Measurements from ENCODE around the gene RGMA.
A peak's percentile ranks its signal among the peaks of the same experiment; 100 is the strongest.
"Not testable (repeated sequence)": the region's sequence is repeated elsewhere in the genome, so short reads cannot be mapped to it uniquely, and the experiment has no call there.

Gene RGMA

DNA sequence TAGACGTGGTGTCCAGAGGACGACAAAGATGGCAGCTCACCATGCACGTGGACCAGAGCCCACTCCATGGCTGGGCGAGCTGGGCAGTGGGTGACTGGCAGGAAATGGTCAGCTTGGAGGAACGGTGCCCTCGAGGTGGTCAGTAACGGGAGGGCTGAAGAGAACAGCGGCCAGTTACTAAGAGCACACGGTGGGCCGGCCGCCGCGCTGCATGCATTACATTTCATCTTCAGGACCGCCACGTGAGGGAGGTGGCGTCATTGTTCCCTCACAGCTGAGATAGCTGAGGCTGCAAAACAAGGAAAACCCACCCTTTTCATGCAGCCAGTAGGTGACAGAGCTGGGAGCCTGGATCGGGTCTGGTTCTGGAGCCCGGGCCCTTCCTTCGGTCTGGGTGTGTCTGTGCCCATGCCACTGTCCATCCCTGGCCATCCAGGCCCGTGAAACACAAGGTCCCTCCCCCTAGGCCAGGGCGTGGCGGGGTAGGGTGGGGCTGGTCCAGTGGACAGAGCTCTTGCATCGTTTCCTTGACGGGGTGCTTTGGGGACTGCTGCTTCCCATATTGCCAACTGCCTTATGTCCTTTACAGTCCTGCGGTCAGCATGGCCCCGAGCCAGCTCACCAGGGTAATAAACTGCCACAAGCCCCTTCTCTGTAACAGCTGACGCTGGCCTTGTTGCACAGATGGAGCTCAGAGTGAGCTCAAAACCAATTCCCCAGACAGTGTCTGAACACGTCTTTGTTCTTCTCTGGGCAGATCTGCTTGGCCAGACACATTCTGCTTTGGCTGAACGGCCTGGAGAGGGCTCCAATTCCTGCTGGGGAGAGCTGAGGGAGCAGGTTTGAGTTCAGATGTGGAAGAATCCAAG, 51.8 kb downstream of the RGMA start:
- H3K4me3 ChIP-seq (ENCODE audit: low read depth, low read length): no peak overlapping the region
- TF ChIP-seq POLR2A (IDR thresholded peaks at IDR 0.05; ENCODE audit: extremely low read depth, insufficient read length) (no peak), MYC (IDR thresholded peaks at IDR 0.05; ENCODE audit: low read depth, low read length) (peak; percentile 89)
- TF ChIP-seq, protein P1, sequence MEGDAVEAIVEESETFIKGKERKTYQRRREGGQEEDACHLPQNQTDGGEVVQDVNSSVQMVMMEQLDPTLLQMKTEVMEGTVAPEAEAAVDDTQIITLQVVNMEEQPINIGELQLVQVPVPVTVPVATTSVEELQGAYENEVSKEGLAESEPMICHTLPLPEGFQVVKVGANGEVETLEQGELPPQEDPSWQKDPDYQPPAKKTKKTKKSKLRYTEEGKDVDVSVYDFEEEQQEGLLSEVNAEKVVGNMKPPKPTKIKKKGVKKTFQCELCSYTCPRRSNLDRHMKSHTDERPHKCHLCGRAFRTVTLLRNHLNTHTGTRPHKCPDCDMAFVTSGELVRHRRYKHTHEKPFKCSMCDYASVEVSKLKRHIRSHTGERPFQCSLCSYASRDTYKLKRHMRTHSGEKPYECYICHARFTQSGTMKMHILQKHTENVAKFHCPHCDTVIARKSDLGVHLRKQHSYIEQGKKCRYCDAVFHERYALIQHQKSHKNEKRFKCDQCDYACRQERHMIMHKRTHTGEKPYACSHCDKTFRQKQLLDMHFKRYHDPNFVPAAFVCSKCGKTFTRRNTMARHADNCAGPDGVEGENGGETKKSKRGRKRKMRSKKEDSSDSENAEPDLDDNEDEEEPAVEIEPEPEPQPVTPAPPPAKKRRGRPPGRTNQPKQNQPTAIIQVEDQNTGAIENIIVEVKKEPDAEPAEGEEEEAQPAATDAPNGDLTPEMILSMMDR (IDR thresholded peaks at IDR 0.05; ENCODE audit: low read depth, low read length): peak; percentile 29
- TF ChIP-seq, protein P2, sequence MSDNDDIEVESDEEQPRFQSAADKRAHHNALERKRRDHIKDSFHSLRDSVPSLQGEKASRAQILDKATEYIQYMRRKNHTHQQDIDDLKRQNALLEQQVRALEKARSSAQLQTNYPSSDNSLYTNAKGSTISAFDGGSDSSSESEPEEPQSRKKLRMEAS (IDR thresholded peaks at IDR 0.05; ENCODE audit: low read depth, low read length): peak; percentile 45
- peak; percentile 99 for DNase-seq (ENCODE audit: low read depth)

DNA sequence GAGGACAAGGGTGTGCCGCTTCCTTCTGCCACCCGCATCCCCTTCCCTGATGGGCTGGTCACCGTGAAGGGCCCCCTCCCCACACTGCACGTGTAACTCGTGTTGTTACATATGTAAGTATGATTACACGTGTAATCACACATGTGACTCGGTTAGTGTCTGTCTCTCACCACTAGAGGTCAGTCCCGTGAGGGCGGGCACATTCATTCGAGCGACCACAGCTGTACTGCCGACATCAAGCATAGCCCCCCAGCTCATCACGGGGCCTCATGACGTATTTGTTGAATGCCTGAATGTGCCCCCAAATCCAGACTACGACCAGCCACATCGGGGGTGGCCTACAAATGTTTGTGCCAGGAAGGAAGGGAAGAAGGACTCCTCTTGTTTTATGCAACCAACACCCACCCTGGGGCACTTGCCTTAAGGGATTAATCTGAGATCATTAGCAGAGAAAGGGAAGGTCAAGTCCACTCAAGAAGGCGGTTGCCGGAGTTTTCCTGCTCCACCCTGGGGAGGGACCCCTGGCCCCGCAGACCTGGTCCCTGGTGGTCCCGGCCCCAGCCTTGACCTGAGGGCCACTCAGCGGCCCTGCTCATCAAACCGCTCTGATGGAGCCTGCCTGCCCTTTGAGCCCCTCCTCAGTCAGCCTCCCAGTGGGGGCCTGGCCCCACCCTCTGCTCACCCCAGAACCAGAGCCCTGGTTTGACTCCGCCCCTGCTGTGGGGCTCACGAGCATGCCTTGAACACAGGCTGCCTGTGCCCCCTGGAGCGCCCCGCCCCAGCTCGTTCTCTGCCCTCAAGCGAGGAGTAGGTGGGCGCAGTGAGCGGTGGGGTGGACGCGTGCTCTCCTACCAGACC, 52.8 kb downstream of the RGMA start:
- TF ChIP-seq, protein P2 (IDR thresholded peaks at IDR 0.05; ENCODE audit: low read depth, low read length): peak; percentile 99
- TF ChIP-seq POLR2A (IDR thresholded peaks at IDR 0.05; ENCODE audit: extremely low read depth, insufficient read length) (no peak), MYC (IDR thresholded peaks at IDR 0.05; ENCODE audit: low read depth, low read length) (peak; percentile 89)
- TF ChIP-seq, protein P1 (IDR thresholded peaks at IDR 0.05; ENCODE audit: low read depth, low read length): peak; percentile 63
- peak; percentile 82 for DNase-seq (ENCODE audit: low read depth)
- no peak overlapping the region for H3K4me3 ChIP-seq (ENCODE audit: low read depth, low read length)

DNA sequence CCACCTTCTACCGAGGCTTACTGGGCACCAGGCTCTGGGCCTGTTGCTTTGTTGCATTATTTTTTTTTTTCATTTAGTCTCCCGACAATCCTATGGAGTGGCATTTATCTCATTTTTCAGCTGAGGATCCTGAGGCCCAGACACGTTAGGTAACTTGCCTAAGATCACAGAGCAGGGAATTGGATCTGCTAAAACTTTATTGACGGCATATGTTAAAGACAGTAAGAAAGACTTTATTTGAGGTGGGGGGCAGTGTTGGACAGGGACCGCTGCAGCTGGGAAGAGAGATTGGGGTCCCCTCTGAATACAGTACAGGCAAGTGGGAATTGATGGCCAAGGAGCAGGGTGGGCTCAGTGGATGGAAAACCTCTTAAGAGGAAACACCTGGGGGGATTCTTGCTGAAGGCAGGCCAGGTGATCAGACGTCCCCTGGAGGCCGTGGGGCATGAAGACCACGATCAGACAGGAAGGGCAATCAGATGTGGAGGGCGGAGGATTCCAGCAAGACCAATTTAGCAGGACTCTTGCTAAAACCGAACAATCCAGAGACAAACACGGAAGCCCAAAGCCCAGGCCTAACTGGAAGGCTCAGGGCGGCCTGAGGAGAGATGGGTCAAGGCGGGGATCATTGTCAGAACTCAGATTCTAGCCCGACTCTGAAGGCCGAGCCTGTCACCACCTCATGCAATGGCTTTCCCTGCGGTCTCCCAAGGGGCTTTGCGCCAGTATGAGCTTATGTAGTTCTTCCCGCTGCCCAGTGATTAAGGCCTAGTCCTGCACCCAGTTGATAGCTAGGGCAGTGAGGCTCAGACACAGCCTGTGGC, 53.7 kb downstream of the RGMA start:
- TF ChIP-seq POLR2A (IDR thresholded peaks at IDR 0.05; ENCODE audit: extremely low read depth, insufficient read length): no peak
- TF ChIP-seq, protein P2 (IDR thresholded peaks at IDR 0.05; ENCODE audit: low read depth, low read length): no peak
- TF ChIP-seq, protein P1 (IDR thresholded peaks at IDR 0.05; ENCODE audit: low read depth, low read length): no peak
- TF ChIP-seq MYC (IDR thresholded peaks at IDR 0.05; ENCODE audit: low read depth, low read length): no peak
- DNase-seq (ENCODE audit: low read depth): no peak
- no peak overlapping the region for H3K4me3 ChIP-seq (ENCODE audit: low read depth, low read length)

DNA sequence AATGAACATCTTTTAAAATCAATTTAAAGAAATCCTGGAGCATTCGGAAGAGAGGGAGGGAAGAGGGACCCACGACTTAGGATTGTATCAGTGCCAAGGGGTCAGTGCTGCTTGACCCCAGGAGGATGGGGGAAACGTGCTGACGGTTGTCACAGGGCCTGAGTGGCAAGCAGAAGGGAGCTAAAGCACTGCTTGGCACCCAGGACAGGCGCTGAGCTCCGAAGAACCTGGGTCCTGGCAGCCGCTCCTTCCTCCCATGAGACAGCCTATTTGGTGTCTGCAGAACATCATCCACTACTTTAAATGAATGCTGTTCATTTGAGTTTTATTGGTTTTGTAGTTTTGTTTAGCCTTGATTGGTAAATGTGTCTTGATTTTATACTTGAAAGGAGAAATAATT, 54.5 kb downstream of the RGMA start:
- DNase-seq (ENCODE audit: low read depth): no peak
- TF ChIP-seq POLR2A (IDR thresholded peaks at IDR 0.05; ENCODE audit: extremely low read depth, insufficient read length) (no peak), MYC (IDR thresholded peaks at IDR 0.05; ENCODE audit: low read depth, low read length) (no peak)
- TF ChIP-seq, protein P1 (IDR thresholded peaks at IDR 0.05; ENCODE audit: low read depth, low read length): no peak
- TF ChIP-seq, protein P2 (IDR thresholded peaks at IDR 0.05; ENCODE audit: low read depth, low read length): no peak

DNA sequence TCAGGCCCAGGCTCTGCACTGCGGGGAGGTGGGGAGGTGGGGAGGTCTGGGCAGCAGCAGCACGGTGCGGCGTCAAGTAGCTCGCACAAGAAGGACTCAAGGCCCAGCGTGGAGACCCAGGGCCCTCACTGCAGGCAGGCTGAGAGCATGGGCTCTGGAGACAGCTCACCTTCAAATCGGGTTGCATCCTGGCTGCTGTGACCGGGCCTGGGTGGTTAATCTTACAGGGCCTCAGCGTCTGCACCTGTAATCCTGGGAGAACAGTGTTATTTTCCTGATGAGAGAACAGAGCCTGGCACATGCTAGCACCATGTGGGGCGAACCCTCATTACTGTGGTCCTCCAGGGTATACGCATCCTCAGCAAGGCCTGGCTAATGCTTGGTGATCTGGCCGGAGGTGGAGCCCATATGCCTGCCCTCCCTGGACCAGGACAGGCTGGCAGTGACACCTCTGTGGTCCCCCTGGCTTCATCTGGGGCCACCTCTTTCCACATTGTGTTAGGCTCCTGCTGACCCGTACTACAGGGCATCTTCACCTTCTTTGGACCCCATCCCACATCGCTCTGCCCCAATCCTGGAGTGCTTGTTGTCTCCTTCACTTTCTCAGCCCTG, 55.5 kb downstream of the RGMA start:
- DNase-seq (ENCODE audit: low read depth): no peak
- TF ChIP-seq POLR2A (IDR thresholded peaks at IDR 0.05; ENCODE audit: extremely low read depth, insufficient read length) (no peak), MYC (IDR thresholded peaks at IDR 0.05; ENCODE audit: low read depth, low read length) (no peak)
- TF ChIP-seq, protein P2 (IDR thresholded peaks at IDR 0.05; ENCODE audit: low read depth, low read length): no peak
- TF ChIP-seq, protein P1 (IDR thresholded peaks at IDR 0.05; ENCODE audit: low read depth, low read length): no peak
- H3K4me3 ChIP-seq (ENCODE audit: low read depth, low read length): no peak overlapping the region

More for the DNA sequence above, 54.5 kb downstream of the RGMA start:
- H3K4me3 ChIP-seq (ENCODE audit: low read depth, low read length): no peak overlapping the region

DNA sequence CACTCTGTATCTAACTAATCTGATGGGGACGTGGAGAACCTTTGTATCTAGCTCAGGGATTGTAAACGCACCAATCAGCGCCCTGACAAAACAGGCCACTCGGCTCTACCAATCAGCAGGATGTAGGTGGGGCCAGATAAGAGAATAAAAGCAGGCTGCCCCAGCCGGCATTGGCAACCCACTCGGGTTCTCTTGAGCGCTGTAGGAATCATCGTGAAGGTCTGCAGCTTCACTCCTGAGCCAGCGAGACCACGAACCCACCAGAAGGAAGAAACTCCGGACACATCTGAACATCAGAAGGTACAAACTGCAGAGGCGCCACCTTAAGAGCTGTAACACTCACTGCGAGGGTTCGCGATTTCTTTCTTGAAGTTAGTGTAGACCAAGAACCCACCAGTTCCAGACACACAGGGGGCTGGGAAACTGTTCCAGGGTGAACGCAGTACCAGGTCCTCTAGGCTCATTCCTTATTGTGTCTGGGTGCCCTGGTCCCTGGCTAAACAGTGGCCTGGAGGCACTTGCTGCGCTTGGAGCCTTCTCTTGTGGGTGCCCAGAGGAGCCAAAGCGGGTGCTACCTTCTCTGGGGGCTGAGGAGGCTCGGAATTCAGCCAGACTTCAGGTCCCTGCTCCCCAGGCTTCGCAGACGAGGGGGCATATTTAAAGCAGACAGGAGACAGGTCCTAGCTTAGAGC, 56.4 kb downstream of the RGMA start:
- H3K4me3 ChIP-seq (ENCODE audit: low read depth, low read length); DNase-seq (ENCODE audit: low read depth): not testable (repeated sequence)
